HG03520 (cell line): ENCODE measurements around the gene A4GALT.
A peak's percentile ranks its signal among the peaks of the same experiment; 100 is the strongest.

Experiments
- ATAC-seq: cut with Tn5 transposase; IDR thresholded peaks from one replicate; pipeline ENCODE4 v1.9.1; 2021; ENCODE audit warnings: mild to moderate bottlenecking, moderate library complexity; ENCODE audit not compliant: unreplicated experiment

Gene A4GALT

DNA sequence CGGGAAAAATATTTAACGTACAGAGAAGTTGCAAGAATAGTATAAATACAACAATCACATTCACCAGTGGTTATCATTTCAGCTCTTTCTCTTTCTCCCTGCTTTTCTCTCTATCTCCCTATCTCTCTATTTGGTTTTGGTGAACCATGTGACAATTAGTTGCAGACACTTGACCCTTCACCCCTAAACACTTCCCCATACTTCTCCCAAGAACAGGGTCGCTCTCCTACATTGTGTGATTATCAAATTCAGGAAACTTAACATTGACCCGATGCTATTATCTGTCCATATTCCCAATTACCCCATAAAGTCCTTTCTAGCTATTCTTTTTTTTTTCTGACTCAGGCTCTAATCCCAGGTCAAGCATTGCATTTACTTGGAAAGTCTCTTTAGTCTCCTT lies 66.7 kb downstream of the A4GALT start:
- ATAC-seq, result no peak

DNA sequence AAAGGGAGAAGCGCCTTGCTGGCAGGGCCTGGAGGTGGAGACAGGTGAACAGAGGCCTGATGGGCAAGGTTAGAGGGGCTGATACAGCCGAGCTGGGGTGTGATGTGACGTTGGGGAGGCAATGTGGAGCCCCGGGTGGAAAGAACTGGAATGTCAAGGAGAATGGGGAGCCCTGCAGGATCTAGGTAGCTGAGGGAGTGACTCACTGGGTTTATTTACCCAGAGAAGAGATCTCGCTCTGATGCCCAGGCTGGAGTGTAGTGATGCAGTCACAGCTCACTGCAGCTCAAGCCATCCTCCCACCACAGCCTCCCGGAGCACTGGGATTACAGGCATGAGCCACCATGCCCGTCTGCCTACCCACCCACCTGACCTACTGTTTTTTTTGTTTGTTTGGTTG lies 69.5 kb downstream of the A4GALT start:
- ATAC-seq, result no peak

DNA sequence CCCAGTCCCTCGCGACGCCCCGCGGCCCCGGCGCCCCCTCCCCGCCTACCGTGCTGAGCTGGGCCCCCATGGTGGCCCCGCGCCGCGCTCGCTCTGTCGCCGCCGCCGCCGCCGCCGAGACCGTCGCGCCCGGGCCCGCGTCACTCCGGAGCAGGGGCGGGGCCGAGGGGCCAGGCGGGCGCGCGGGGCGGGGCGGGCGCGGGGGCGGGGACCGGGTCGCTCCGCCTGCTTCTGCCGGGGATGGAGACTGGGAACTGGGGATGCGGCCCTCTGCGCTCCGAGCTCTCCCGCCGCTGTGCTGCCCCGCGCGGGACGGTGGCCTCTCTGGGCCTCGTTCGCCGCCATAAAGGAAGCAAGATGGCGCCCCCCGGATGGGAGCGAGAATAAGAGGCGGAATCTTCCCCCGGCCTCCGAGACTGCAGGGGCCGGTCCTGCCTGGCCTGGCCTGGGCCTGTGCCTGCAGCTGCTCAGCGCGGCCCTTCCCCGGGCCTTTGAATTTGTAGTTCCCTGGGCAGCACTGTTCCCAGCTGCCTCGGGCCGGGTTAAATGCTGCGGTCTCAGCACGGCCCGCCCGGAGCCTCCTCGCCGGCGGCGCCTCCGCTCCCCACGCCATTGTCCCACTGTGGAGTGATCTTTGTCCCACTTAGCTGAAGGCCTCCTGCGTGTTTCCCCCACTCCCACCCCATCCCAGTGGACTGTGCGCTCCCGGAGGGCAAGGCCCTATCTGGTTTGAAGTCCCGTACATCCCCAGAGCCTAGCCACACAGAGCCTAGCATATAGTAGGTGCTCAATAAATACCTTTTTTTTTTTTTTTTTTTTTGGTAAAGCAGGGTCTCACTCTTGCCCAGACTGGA lies 71.2 kb downstream of the A4GALT start, which contains the start of gene CYB5R3:
Gene CYB5R3 (minus strand): TSS at position 147 of the 854 bp plus-strand sequence. CDS start 77 bp downstream, at position 70.
- peak; percentile 65 for ATAC-seq

DNA sequence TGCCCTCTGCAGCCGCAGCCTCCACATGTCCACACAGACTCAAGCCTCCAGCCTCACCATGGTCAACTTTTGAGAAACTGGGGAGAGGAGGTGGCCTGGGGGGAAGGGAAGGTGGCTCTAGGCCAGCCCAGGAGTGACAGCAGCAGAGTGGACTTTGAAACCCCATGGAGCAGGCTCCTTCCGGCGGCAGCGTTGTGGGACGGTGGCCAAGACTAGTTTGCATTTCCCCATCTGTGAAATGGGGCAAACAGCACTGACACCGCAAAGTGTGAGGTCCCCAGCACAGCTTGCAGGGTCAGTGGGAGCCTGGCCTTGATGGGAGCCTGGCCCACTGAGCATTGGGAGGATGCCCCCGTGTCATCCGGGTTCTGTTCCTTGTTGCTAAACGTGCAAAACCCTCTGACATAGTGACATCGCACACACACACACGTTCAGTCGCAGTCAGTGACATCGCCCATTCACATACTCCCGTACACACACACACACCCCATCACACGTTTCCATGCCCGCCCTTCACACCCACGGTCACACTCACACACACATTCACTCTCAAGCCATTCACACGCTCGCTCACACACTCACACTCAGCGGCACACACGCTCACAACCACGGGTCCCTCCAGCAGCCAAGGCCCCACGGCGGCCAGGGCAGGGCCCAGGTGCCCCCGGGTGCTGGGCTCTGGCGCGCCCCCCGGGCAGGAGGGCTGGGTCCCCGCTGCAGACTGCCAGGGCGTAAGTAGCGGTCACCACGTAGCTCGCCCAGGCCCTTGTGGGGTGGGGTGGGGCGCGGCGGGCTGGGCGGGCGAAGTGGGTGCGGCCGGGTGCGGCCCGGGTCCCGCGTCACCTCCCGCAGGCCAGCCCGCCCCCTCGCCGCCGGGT lies 72.1 kb downstream of the A4GALT start:
- ATAC-seq, result peak; percentile 28

DNA sequence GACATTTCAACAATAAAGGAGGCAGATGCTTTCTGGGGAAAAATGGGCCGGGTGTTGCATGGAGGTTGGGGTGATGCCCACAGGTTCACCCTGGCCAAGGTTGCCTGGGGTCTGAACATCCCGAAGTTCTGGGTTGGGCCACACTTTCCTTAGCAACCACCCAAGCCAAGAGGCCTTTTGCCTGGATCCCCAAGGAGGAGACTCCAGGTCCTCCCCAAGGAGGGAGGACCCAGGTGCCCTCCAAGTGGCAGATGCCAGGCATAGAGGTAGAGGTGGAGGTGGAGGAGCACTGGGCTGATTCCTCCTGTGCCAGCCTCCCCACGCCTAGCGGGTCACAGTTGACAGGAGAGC lies 72.7 kb downstream of the A4GALT start:
- no peak for ATAC-seq

DNA sequence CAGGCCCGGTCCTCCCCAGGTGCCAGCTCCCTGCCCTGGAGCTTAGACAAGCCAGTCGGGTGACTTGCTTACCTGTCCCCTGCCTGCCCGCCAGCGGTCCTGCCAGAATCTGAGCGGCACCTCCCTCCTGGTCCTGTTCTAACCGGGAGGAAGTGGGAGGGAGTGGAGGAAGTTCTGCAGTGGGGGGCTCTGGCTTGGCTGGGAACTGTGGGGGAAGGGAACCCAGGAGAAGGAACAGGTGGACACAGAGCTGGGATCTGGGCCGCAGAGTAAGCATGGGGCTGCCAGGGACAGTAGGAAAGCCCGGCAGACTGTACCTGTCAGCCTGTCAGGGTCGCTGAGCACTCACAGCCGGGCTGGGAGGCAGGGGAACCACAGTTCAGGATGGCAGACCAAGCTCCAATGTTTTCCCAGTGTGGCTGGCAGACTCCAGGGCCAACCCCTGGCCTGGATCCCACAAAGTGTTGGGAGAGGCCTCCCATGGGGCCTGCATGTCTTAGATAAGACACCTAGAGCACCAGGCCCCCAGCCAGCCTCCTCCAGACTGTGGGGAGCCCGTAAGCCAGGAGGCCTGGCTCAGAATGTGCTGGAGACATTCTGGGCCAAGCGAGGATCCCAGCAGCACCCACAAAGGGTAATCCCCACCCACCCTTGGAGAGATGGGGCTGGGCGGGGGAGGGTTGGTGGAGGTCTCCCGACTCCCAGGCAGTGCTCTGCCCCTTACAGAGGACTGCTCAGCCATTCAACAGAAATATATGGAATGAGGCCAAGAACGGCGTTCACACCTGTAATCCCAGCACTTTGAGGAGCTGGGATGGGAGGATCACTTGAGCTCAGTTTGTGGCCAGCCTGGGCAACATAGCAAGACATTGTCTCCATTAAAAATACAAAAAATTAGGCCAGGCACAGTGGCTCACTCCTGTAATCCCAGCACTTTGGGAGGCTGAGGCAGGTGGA lies 73.8 kb downstream of the A4GALT start:
- ATAC-seq, result no peak

DNA sequence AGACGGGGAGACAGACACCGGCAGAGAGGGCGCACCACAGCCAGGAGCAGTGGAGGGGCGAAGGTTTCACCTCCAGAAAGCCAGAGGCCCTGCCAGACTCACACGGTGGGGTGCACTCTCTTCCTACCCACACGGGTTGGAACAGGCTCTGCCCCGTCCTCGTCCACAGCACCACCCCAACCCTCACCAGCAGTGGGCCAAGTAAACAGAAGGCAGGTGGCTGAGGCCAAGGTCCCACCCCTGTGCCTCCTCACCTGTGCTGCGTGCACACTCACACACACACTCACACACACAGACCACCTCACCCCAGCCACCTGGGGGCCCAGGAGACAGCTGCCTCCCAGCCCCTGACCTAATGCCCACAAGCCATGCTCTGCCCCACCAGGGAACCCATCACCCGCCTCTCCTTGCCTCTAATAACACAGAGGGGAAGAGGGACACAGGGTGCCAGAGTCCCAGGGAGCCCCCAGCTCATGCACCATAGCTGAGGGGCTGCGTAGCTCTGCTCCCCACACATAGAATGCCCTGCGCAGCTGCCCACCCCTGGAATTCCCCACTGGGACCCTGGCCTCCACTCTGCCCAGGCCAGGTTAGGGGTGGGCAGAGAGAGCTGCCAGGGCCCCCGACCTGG lies 74.6 kb downstream of the A4GALT start:
- ATAC-seq, result no peak

DNA sequence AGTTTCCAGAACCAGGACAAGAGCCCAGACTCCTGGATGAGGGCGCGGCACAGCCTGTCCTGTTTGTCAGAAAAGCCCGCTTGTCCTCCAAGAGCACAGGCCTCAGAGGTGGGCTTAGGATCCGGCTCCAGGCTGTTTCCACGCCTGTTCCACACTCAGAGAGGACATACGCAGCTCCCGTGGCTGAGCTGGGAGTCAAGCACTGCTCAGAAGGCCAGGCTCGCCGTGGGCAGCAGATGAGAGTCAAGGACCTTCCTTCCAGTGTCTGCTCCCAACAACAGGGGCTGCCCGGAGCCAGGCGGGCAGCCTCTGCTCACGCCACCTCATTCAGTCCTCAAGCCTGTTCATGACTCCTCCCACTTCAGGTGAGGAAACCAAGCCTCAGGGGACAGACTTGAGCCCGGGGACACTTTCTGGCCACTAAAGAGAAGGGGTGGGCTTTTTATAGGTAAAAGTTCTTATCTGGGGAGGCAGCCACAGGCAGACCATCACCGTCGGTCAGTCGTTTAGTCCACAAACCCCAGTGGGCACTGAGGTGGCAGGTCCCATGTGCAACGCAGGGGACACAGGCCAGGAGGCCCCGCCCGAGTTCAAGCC lies 75.2 kb downstream of the A4GALT start:
- ATAC-seq, result no peak

DNA sequence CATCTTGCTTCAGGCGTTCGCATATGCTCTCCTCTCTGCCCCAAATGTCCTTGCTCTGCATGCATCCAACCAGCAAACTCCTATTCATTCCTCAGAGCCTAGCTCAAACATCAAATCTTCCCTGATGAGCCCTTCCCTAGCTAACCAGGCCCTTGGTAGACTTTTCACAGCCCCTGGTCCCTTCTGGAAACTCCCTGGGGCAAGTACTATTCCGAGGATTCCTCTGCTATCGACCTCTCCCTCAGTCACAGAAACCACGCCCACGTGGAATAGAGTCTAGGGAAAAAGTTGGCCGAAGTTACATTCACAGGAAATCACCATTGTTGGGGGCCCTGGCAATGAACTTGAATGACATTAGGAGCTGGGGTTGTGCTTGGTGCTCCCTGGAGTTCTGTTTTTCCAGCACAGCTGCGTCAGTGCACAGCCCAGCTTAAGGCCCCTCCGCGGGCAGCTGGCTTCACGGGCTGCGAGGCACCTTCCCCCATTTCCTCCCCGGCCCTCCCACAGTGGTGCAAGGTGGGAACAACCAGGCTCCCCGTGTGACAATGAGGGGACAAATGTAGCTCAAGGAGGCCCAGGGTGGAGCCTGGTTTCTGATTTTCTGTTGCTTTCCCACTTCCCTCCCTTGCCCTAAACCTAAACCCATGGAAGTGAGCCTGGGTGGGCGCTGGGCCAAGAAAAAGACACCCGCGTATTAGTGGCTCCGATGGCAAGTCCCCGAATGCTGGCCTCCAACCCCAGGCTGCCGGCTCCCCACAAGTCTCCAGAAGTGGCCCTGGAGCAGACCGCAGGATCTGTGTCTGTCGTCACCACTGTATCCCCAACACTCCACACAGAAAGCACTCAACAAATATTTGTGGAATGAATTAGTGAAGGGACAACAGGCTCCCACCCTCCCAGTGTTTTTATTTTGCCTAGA lies 76.0 kb downstream of the A4GALT start:
- ATAC-seq, result no peak

DNA sequence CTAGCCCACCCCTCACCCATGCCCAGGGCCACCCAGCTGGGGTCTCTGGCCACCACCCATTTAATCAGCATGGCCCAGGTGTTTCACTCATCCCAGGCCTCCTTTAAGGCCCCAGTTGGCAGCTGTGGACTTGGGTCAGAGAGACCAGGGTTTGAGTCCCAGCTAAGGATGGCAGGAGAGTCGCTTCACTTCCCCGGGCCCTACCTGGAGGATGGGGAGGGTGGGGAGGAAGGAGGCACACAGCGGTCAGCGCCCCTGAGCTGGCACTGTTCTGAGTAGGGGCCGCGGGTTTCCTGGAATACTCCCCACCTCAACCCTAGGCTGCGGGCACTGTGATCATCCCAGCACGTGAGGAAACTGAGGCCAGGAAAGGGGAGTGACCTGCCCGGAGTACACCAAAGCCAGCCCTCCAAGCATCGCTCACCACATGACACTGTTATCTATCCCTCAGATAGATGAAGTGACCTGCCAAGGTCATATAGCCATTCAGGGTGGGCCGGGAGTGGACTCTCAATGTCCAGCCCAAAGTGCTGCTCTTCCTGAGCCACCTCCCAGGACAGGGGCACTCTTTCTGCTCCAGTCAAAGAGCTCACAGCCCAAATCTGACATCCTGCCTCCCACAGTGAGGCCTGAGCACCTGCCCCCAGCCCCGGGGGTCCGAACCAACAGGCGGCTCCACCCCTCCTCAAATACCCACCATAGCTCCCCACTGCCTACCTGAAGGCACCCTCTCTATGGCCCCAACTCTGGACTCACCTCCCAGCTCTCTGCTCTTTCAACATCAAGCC lies 76.8 kb downstream of the A4GALT start:
- ATAC-seq, result no peak

DNA sequence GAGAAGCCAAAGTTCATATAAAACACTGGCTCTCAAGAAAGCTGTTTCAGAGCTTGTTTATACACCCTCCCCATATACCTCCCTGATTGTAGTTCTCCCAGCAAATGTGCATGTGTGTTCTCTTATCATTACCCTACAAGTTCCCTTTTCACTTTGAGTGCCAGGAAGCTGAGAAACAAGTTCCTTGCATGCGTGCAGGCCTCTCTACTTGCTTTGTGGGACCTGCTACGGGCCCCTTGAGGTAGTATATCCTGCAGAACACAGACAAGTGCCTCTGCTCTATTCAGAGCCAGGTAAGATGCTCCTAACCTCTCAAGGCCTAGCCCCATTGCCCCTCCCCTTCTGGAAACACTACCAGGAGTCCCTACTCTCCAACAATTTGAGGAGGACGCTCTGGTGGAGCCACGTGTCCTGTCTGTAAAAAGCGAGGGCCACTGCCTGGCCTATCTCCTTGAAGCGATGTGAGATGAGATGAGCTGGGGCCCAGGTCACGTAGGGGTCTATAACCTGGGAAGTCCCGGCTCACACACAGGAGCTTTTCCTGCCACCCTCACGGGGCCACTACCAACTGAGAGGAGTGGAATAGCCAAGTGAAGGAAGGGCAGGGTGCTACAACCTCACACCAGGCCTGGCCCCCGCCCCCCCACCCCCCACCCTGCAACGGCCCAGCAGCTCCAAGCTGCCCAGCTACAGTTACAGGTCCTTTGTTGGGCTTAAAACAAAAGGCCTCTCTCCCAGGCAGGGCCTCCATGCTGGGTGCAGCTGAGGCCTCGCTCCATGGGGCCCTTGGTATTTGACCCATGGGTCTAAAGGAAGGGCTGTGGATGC lies 77.7 kb downstream of the A4GALT start:
- no peak for ATAC-seq
